GM19438 (cell line): Measurements from ENCODE around the gene TMEM184B.
"Not testable (repeated sequence)": the region's sequence is repeated elsewhere in the genome, so short reads cannot be mapped to it uniquely, and the experiment has no call there.

ENCODE experiments used
- ATAC-seq: cut with Tn5 transposase; IDR thresholded peaks from one replicate; pipeline ENCODE4 v1.9.1; 2021; ENCODE audit warnings: low read depth; ENCODE audit not compliant: unreplicated experiment

The TMEM184B gene

DNA sequence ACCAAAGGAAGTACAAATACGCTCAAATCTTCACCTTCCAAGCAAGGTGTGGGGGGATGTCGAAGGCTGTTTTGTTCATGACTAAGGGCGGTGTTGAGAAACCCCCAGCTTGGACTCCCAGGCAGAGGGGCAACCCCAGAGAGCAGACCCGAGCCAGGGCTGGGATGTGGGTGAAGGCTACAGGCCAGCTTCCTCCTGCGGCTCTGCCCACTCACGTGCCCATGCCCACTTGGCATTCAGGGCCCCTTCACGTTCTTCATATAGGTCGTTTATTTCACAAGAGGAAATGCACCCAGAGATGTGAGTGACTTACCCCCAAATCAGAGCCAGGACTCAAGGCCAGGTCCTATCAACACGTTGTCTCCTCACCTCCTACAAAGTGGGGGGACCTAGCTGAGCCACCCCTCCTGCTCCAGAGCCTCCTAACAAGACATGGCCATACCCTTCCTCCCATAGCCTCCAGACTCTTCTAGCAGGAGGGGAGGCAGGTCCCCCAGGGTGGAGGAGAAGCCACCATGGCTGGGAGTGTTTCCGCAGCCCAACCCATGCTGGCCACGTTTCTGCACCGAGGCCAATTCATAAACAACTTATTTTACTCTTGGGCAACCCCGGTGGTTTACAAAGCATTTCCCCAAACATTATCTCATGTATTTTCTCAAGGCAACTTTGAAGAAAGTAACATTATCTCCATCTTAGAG, 22.0 kb downstream of the TMEM184B start:
- no peak for ATAC-seq

- no peak for ATAC-seq
Measured at GRCh38 chr22:38249803-38250642, 22.8 kb downstream of the TMEM184B start.

DNA sequence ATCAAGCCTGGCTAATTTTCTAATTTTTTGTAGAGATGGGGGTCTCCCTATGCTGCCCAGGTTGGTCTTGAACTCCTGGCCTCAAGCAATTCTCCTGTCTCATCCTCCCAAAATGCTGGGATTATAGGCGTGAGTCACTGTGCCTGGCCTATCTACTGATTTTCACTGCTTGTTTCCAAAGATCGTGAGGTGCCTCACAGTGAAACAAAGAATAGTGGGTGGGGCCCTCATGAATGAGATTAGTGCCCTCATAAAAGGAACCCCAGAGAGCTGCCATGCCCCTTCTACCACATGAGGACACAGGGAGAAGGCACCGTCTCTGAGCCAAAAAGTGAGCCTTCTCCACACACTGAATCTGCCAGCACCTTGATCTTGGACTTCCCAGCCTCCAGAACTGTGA, 23.5 kb downstream of the TMEM184B start:
- no peak for ATAC-seq

GRCh38 chr22:38248280-38248679, 24.5 kb downstream of the TMEM184B start:
- ATAC-seq: no peak

DNA sequence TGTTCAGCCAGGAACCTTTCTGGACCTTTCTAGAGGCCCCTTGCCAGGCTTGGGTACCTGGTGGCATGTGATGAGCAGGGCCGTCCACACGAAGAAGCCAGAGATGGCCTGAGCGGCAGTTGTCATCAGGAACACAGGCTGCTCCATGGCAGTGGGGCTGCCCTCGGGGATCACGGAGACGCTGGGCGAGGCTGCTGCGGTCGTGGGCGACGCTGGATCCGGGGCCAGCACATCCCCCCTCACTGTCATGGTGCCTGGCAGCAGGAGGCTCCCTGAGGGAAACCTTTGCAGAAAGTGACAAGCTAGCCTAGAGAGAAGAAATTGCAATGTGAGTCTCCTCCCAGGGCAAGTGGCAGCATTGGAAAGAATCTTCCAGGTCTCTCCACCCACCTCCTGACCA, 25.1 kb downstream of the TMEM184B start:
- no peak for ATAC-seq

GRCh38 chr22:38246692-38247091, 26.1 kb downstream of the TMEM184B start:
- ATAC-seq: no peak

GRCh38 chr22:38246046-38246658, 26.7 kb downstream of the TMEM184B start:
- no peak for ATAC-seq

DNA sequence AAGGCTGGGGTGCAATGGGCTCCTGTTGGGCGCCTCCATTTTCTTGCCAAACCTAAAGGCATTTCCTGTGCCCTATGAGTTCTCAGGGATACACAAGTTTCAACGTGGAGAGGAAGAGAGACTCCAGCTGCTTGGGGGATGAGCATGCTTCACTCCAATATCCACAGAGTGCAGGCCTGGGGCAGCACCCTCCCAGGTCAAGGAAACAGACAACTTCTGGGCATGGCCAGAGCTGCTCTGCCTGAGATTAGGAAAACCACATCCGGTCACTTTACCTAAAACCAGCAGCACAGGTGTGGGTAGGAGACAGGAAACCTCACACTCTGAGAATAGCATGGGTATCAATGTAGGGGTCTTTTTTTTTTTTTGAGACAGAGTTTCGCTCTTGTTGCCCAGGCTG, 28.7 kb downstream of the TMEM184B start:
- no peak for ATAC-seq

DNA sequence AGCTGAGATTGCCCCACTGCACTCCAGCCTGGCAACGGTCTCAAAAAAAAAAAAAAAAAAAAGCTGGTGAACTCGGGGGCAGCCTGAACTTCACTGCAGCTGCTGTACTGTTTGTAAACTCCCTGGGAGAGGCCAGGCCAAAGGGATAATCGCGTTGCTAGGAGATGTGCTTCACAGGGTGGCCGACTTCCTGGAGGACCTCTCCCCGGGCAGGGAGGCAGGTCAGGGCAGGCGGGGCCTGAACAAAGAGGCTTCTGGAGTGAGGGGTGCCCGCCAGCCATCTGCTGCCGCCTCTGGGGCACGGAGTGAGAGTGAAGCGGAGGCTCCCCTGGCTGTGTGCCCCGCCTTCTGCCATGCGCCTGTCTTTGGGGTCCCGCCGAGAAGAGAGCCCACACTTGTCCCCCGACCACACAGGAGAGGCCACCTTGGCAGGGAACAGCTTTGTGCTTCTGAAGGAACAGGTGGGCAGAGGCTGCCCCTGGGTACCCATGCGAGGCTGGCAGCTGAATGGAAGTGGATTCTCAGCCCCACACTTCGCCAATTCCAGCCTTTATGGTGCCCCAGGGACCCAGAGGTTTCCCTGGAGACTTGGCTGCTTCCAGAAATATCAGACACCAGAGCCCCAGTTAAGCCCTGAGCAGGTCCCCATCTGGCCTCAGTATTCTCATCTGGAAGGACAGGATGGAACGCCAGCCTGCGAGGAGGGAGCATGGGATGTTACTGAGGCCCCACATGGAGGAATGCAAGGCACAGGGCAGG, 29.6 kb downstream of the TMEM184B start:
- no peak for ATAC-seq

DNA sequence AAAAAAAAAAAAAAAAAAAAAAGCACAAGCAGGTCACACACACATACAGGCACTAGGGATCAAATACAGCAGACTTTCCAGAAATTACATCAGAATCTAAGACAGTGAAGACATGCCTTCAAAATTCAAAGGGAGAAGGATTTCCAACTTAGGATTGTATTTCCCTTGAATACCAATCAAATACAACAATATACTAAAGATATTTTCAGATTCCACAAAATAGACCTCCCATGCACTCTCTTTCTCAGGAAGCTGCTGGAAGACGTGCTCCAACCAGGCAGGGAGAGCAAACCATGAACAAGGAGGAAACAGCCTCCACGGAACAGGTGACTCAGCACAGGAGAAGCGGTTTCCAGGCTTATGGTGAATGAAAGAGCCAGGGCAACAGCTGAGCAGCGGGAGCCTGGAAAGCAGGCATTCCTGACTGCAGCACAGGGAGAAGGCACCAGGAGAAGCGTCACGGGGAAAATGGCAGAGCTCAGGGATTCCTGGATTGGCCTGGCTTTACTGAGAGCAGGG, 32.0 kb downstream of the TMEM184B start:
- no peak for ATAC-seq

DNA sequence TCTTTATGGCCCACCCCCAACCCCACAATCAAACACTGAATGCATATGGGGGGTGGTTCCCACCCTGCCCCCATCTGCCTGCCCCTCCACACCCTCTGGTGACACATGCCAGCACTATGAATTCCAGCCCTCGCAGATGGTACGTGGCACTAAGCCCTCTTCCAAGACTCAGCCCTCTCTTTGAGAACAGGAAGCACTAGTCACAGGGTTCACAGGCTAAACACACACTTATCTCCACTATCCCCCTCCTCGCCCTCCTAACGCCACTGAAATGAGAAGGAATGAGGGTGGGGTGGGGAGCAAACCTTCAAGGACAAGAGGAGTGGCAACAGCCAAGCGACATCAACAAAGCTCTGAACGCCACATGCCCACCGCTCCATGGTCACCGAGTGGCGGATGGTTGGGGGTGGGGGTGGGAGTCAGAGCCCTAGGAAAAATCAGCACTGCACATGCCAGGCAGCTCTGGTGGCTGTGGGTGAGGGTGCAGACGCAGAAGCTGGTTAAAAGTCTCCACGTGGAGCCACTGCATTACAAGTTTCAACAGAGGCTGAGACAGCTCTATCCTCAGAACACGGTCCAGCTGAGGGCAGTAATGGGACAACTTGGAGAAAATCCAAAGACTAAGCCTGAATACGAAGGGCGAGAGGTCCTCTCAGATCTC, 33.6 kb downstream of the TMEM184B start:
- ATAC-seq: no peak

- no peak for ATAC-seq
Measured at GRCh38 chr22:38238519-38239071, 34.2 kb downstream of the TMEM184B start.

GRCh38 chr22:38236786-38237185, 36.0 kb downstream of the TMEM184B start:
- ATAC-seq: no peak

DNA sequence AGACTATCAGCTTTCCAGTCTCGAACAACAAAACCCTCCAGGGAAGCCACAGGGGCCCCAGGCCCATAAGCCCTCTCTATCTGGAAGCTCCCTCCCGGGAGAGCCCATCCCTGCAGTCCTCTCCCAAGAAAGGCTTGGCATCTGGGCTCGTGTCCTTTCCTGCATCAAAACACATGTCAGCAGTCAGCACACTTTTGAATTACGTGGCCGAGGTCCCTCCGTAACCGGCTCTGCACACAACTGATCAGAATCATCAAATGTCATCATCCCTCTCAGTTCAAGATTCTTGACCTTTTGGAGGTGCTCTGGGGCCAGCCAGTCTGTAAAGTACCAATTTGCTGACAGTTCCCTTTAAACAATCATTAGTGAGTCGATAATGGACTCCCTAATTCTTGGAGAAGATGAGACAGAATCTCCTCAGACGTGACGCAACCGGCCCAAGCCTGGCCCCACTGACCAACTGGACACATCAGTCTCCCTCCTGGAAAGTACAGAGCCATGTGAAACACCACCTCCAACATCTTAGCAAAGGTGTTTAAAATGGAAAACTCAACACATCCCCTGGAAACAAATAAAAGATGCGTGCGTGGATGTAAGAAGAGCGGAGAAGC, 37.5 kb downstream of the TMEM184B start:
- ATAC-seq: no peak

GRCh38 chr22:38233856-38234255, 39.0 kb downstream of the TMEM184B start:
- ATAC-seq: not testable (repeated sequence)

DNA sequence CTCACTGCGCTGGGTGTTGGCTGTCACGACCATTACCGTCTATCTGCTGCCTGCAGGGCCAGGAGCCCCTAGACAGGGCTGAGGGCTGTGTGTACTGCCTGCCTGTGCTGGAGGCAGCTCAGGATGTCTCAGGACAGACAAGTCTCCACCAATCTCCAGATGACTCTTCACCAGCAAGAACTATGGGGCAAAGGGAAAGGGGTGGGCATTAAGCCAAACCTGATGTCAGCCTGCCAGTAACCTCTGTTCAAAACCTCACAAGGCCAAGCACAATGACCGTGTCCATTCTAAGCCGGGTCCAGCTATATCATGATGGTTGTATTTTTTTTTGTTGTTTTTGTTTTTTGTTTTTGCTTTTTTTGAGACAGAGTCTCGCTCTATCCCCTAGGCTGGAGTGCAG, 39.4 kb downstream of the TMEM184B start:
- ATAC-seq: no peak

- ATAC-seq: no peak
Measured at GRCh38 chr22:38232196-38232595, 40.6 kb downstream of the TMEM184B start.

GRCh38 chr22:38230916-38231315, 41.9 kb downstream of the TMEM184B start:
- ATAC-seq: no peak

DNA sequence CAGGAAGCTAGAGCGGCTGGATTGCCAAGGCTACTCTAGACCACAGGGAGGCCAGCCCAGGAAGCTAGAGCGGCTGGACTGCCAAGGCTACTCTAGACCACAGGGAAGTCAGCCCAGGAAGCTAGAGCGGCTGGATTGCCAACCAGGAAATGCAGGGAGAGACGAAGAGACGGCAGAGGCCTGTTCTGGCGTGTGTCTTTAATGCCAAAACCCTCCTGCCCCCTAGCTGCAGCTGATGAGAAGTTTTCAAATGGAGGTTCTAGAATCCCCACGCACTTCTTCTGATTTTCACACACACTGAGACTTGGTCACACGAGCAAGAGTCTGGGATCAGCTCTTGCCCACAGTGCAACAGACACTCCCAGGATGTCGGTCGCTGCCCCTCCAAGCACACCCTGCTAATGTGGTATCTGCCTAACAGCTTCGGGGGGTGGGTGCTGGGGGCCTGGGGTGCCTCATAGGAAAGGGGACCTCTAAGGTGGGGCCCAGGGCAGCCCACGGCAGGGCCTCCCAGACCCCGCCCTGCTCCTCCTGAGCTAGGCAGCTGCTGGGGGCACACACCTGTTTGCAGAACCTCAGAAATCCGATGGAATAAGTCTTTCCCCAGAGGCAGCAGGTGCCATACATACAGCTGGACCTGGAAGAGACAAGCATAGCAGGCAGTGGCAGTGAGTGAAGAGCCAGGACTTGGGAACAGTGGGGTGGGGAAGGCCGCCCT, 42.5 kb downstream of the TMEM184B start:
- no peak for ATAC-seq
